Loucy (cell line): ENCODE data around the gene PHACTR3.

ENCODE experiments used
- H2AFZ ChIP-seq: fragments of 200-600 bp; sonication (generic); 2 replicates; pipeline ENCODE4 v1.6.0; 2016; ENCODE audit warnings: antibody characterized with exemption, mild to moderate bottlenecking, low read length, moderate library complexity
- H3F3A ChIP-seq: fragments of 200-600 bp; 2 replicates; pipeline ENCODE4 v1.6.0; 2016; ENCODE audit warnings: antibody characterized with exemption, low read depth, mild to moderate bottlenecking
- H3K27me3 ChIP-seq: fragments of 200-600 bp; sonication (generic); 2 replicates; pipeline ENCODE4 v1.6.1; 2014; ENCODE audit warnings: low read length, mild to moderate bottlenecking; ENCODE audit not compliant: insufficient read depth, poor library complexity, severe bottlenecking
- H3K36me3 ChIP-seq: fragments of 200-600 bp; sonication (generic); 2 replicates; pipeline ENCODE4 v1.6.1; 2016; ENCODE audit warnings: low read length; ENCODE audit not compliant: insufficient read depth
- H3K4me1 ChIP-seq: fragments of 200-600 bp; sonication (generic); 2 replicates; pipeline ENCODE4 v1.5.1; 2014; ENCODE audit warnings: low read length, mild to moderate bottlenecking; ENCODE audit not compliant: insufficient read depth, poor library complexity, severe bottlenecking
- H3K4me2 ChIP-seq: fragments of 200-600 bp; sonication (generic); 2 replicates; pipeline ENCODE4 v1.6.0; 2014; ENCODE audit warnings: antibody characterized with exemption, low read length, low read depth, mild to moderate bottlenecking; ENCODE audit not compliant: poor library complexity, severe bottlenecking
- H3K4me3 ChIP-seq: fragments of 200-600 bp; sonication (generic); 2 replicates; pipeline ENCODE4 v1.5.1; 2014; ENCODE audit warnings: low read length, mild to moderate bottlenecking, mixed read lengths; ENCODE audit not compliant: poor library complexity, severe bottlenecking
- H3K79me2 ChIP-seq: fragments of 200-600 bp; sonication (generic); 2 replicates; pipeline ENCODE4 v1.6.1; 2014; ENCODE audit warnings: low read length; ENCODE audit not compliant: insufficient read depth
- H3K9ac ChIP-seq: fragments of 200-600 bp; sonication (generic); 2 replicates; pipeline ENCODE4 v1.6.0; 2014; ENCODE audit warnings: mild to moderate bottlenecking, low read depth, low read length, moderate library complexity; ENCODE audit not compliant: poor library complexity, severe bottlenecking
- H3K9me2 ChIP-seq: fragments of 200-600 bp; sonication (generic); replicated peaks from 2 replicates; pipeline ENCODE4 v1.6.1; 2016; ENCODE audit warnings: low read depth, low read length, mixed read lengths
- H3K9me3 ChIP-seq: fragments of 200-600 bp; sonication (generic); 2 replicates; pipeline ENCODE4 v1.6.1; 2014; ENCODE audit warnings: mild to moderate bottlenecking, antibody characterized with exemption, low read length, low read depth; ENCODE audit not compliant: insufficient read depth
- H4K20me1 ChIP-seq: fragments of 200-600 bp; sonication (generic); 2 replicates; pipeline ENCODE4 v1.6.0; 2014; ENCODE audit warnings: antibody characterized with exemption, low read length, mild to moderate bottlenecking; ENCODE audit not compliant: insufficient read depth, poor library complexity, severe bottlenecking
- CTCF ChIP-seq: fragments of 200-600 bp; sonication (generic); conservative IDR thresholded peaks from 2 replicates; pipeline ENCODE4 v1.5.1; 2014; ENCODE audit warnings: mild to moderate bottlenecking, antibody characterized with exemption, low read length
- EZH2phosphoT487 ChIP-seq: fragments of 200-600 bp; IDR thresholded peaks from 2 replicates; pipeline ENCODE4 v1.6.1; 2018; ENCODE audit warnings: antibody characterized with exemption, mild to moderate bottlenecking, moderate library complexity, borderline replicate concordance

The PHACTR3 gene

GRCh38 chr20:59578436-59579403 lies 25.6 kb upstream of the PHACTR3 start:
- no peak for TF ChIP-seq EZH2phosphoT487
- no peak for TF ChIP-seq CTCF
- H3K27me3 ChIP-seq: no peaks in the 10 kb centered on the region
- H3F3A ChIP-seq: peaks cover 11% of the 10 kb centered on the region
- H3K9ac ChIP-seq: peak overlapping the region; percentile 88
- no peaks in the 10 kb centered on the region for H3K36me3 ChIP-seq
- no peaks in the 10 kb centered on the region for H4K20me1 ChIP-seq
- H3K4me3 ChIP-seq: peak overlapping the region; percentile 69
- H3K9me2 ChIP-seq: no peaks in the 10 kb centered on the region
- H2AFZ ChIP-seq: no peak overlapping the region
- peaks cover 64% of the 10 kb centered on the region for H3K79me2 ChIP-seq
- H3K4me2 ChIP-seq: peak overlapping the region; percentile 83
- no peaks in the 10 kb centered on the region for H3K9me3 ChIP-seq
- peaks cover 78% of the 10 kb centered on the region for H3K4me1 ChIP-seq

DNA sequence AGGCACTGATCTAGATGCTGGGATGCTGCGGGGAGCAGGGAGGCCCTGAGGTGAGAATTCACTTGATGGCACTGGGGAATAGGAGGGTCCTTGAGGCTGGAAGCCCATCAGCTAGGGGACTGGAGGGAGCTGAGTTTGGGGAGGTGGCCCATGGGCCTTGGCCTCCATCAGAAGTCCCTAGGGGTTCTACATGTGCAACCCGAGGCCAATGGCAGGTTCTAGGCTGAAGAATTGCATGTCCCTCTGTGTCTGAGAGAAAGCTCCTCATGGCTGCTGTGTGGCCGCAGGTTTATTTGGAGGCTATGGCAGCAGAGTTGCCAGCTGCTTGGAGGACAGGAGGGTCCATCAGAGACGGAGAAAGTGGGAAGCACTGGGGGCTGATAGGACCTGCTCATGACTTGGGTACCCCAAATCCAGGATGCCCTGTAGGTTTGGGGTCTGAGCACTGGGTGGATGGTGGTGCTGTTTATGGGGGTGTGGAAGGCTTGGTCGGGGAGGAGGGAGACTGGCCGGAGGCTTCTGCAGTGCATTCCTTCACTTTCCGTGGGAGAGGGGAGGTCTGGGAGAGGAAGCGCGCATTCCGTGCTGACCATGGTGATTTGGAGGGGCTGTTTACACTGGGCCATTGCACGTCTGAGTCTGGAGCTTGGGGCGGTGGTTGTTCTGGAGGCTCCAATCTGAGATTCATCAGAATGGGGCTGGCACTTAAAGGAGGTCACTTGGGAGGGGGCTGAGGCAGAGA lies 24.8 kb upstream of the PHACTR3 start:
- Histone ChIP-seq H3K27me3 (no peaks in the 10 kb centered on the region), H3K9me3 (no peaks in the 10 kb centered on the region)

More for the DNA sequence above, 24.8 kb upstream of the PHACTR3 start:
- Histone ChIP-seq H3K9ac (peak overlapping the region; percentile 88), H3F3A (peaks cover 11% of the 10 kb centered on the region), H3K36me3 (no peaks in the 10 kb centered on the region), H3K4me2 (peak overlapping the region; percentile 83), H3K4me1 (peaks cover 87% of the 10 kb centered on the region), H2AFZ (no peak overlapping the region), H3K79me2 (peaks cover 73% of the 10 kb centered on the region), H3K4me3 (peak overlapping the region; percentile 69), H3K9me2 (no peaks in the 10 kb centered on the region), H4K20me1 (no peaks in the 10 kb centered on the region)
- no peak for TF ChIP-seq CTCF
- no peak for TF ChIP-seq EZH2phosphoT487
